IMR-90 (cell line): ENCODE measurements around the gene PRL. TPM values are rescaled to one million over a fixed set of nuclear protein-coding genes. Genes with fewer than 3 reads are reported as not detected.

Source experiments
- ATAC-seq: fragments of 200-7000 bp; cut with Tn5 transposase; 2 replicates; pipeline ENCODE4 v1.9.1; 2020; ENCODE audit warnings: low read depth, mild to moderate bottlenecking, moderate library complexity
- BruUV-seq: library from RNA; stranded (reverse); fragments of 400-500 nt; replicated peaks from 2 replicates; lab custom pipeline; 2021; lab: Mats Ljungman, UMichigan
- CTCF ChIA-PET: fragments of 300-600 bp; formaldehyde crosslinking; extraction: SDS; loops from one replicate; lab custom pipeline; 2021; ENCODE audit warnings: antibody characterized with exemption; lab: Yijun Ruan, JAX
- POLR2A ChIA-PET: fragments of 300-600 bp; sonication (Branson Sonifier 250); formaldehyde crosslinking; loops from one replicate; lab custom pipeline; 2022; ENCODE audit warnings: antibody characterized with exemption; ENCODE audit not compliant: unreplicated experiment; lab: Charles Lee
- DNase-seq: peaks from one replicate; pipeline ENCODE4 v3.0.0; 2013
- H2AFZ ChIP-seq: replicated peaks from 2 replicates; pipeline ENCODE3; 2013; ENCODE audit warnings: low read length, mild to moderate bottlenecking; ENCODE audit not compliant: poor library complexity
- H2AK5ac ChIP-seq: 2 replicates; pipeline ENCODE4 v1.6.1; 2013; ENCODE audit warnings: low read depth, low read length, inconsistent platforms
- H2AK9ac ChIP-seq: replicated peaks from 2 replicates; pipeline ENCODE3; 2013; ENCODE audit warnings: mild to moderate bottlenecking, low read depth, low read length, moderate library complexity; ENCODE audit not compliant: poor library complexity
- H2BK120ac ChIP-seq: 2 replicates; pipeline ENCODE4 v1.6.1; 2013; ENCODE audit warnings: low read depth, low read length, inconsistent platforms
- H2BK15ac ChIP-seq: 3 replicates; pipeline ENCODE4 v1.6.1; 2013; ENCODE audit warnings: low read depth, low read length, inconsistent platforms
- H2BK20ac ChIP-seq: 2 replicates; pipeline ENCODE4 v1.6.1; 2013; ENCODE audit warnings: low read depth, mild to moderate bottlenecking, inconsistent platforms, low read length, moderate library complexity
- H2BK5ac ChIP-seq: 2 replicates; pipeline ENCODE4 v1.6.1; 2013; ENCODE audit warnings: mild to moderate bottlenecking, low read depth, low read length, inconsistent platforms; ENCODE audit not compliant: poor library complexity, severe bottlenecking
- H3K14ac ChIP-seq: replicated peaks from 2 replicates; pipeline ENCODE4 v1.6.1; 2013; ENCODE audit warnings: low read depth, low read length, inconsistent platforms
- H3K18ac ChIP-seq: 2 replicates; pipeline ENCODE4 v1.6.1; 2013; ENCODE audit warnings: low read depth, low read length, control low read depth
- H3K23ac ChIP-seq: 2 replicates; pipeline ENCODE4 v1.6.1; 2013; ENCODE audit warnings: low read depth, low read length, inconsistent platforms
- H3K27ac ChIP-seq: 2 replicates; pipeline ENCODE4 v1.5.1; 2013; ENCODE audit warnings: mild to moderate bottlenecking, control low read depth, low read length; ENCODE audit not compliant: insufficient read depth
- H3K27me3 ChIP-seq: 2 replicates; pipeline ENCODE4 v1.6.1; 2013; ENCODE audit warnings: low read length; ENCODE audit not compliant: control insufficient read depth, insufficient read depth
- H3K36me3 ChIP-seq: 2 replicates; pipeline ENCODE4 v1.6.1; 2013; ENCODE audit warnings: low read length, mixed read lengths; ENCODE audit not compliant: control insufficient read depth, insufficient read depth
- H3K4ac ChIP-seq: 2 replicates; pipeline ENCODE4 v1.6.1; 2013; ENCODE audit warnings: low read depth, low read length, inconsistent platforms
- H3K4me1 ChIP-seq: 2 replicates; pipeline ENCODE4 v1.6.1; 2013; ENCODE audit warnings: low read length, mixed read lengths; ENCODE audit not compliant: control insufficient read depth, insufficient read depth
- H3K4me2 ChIP-seq: 2 replicates; pipeline ENCODE4 v1.6.1; 2013; ENCODE audit warnings: low read depth, mild to moderate bottlenecking, control low read depth, low read length, moderate library complexity
- H3K4me3 ChIP-seq: 2 replicates; pipeline ENCODE4 v1.5.1; 2013; ENCODE audit warnings: low read depth, mild to moderate bottlenecking, control low read depth, low read length, moderate library complexity; ENCODE audit not compliant: insufficient read depth
- H3K56ac ChIP-seq: 2 replicates; pipeline ENCODE4 v1.6.1; 2013; ENCODE audit warnings: low read length, inconsistent platforms; ENCODE audit not compliant: insufficient read depth; ENCODE audit errors: extremely low read depth
- H3K79me1 ChIP-seq, 2 experiments: 2 replicates each; pipeline ENCODE4 v1.6.1; 2013; ENCODE audit warnings: low read length in 2 of 2, inconsistent platforms in 1 of 2, low read depth in 1 of 2
- H3K9ac ChIP-seq: 2 replicates; pipeline ENCODE4 v1.6.1; 2013; ENCODE audit warnings: low read depth, low read length, control low read depth
- H3K9me1 ChIP-seq: 2 replicates; pipeline ENCODE4 v1.6.1; 2013; ENCODE audit warnings: low read length, inconsistent platforms; ENCODE audit not compliant: insufficient read depth
- H3K9me3 ChIP-seq: 2 replicates; pipeline ENCODE4 v1.6.1; 2013; ENCODE audit warnings: low read length; ENCODE audit not compliant: control insufficient read depth, insufficient read depth
- H4K20me1 ChIP-seq: 2 replicates; pipeline ENCODE4 v1.6.1; 2013; ENCODE audit warnings: low read length, inconsistent platforms; ENCODE audit not compliant: insufficient read depth
- H4K5ac ChIP-seq: 2 replicates; pipeline ENCODE4 v1.6.1; 2013; ENCODE audit warnings: mild to moderate bottlenecking, low read depth, low read length, control low read depth
- H4K8ac ChIP-seq, 2 experiments: 2 replicates each; pipeline ENCODE4 v1.6.1; 2013; ENCODE audit warnings: low read depth in 2 of 2, low read length in 2 of 2, control low read depth in 1 of 2, inconsistent platforms in 1 of 2
- H4K91ac ChIP-seq: 2 replicates; pipeline ENCODE4 v1.6.1; 2013; ENCODE audit warnings: low read depth, low read length, inconsistent platforms; ENCODE audit not compliant: insufficient read depth
- BHLHE40 ChIP-seq: fragments of 150-350 bp; IDR thresholded peaks from 2 replicates; pipeline ENCODE4 v1.6.1; 2016; ENCODE audit warnings: mild to moderate bottlenecking, low read depth, low read length
- CEBPB ChIP-seq: IDR thresholded peaks from 2 replicates; pipeline ENCODE4 v1.6.1; 2012; ENCODE audit warnings: low read depth, low read length, improper control_type of control experiment
- ELK1 ChIP-seq: fragments of 150-350 bp; IDR thresholded peaks from 2 replicates; pipeline ENCODE4 v1.6.1; 2016; ENCODE audit warnings: low read depth, mild to moderate bottlenecking, low read length, moderate library complexity, borderline replicate concordance
- POLR2A ChIP-seq: IDR thresholded peaks from 2 replicates; pipeline ENCODE4 v1.6.1; 2012; ENCODE audit warnings: mild to moderate bottlenecking, low read depth, low read length
- RAD21 ChIP-seq: IDR thresholded peaks from 2 replicates; pipeline ENCODE4 v1.6.1; 2012; ENCODE audit warnings: low read length, improper control_type of control experiment
- SMC3 ChIP-seq: fragments of 150-350 bp; IDR thresholded peaks from 2 replicates; pipeline ENCODE4 v1.6.1; 2016; ENCODE audit warnings: low read depth, mild to moderate bottlenecking, antibody characterized with exemption, low read length, moderate library complexity
- WGBS, 2 experiments: methylation state at CpG; one replicate each; pipeline versions ENCODE4 v1.1.5 to v1.1.7; 2013; ENCODE audit warnings: missing lambda C conversion rate in 2 of 2; ENCODE audit not compliant: insufficient read length in 1 of 2; ENCODE audit errors: extremely low coverage in 2 of 2; 5-methylcytosine and 5-hydroxymethylcytosine counted together
- dilution Hi-C: fragments of 300-500 bp; cut with HindIII; formaldehyde crosslinking; loops from one replicate; pipeline ENCODE4 v1.14.3; 2018; ENCODE audit warnings: low sequenced_read_pairs; ENCODE audit not compliant: unreplicated experiment
- in situ Hi-C: fragments of 300-500 bp; cut with MboI; formaldehyde crosslinking; loops from 3 replicates; pipeline ENCODE4 v1.14.3; 2019; ENCODE audit warnings: low sequenced_read_pairs, inconsistent platforms, mixed read lengths
- intact Hi-C: fragments of 100-400 bp; cut with micrococcal nuclease; formaldehyde crosslinking; loops from 2 replicates; pipeline ENCODE4 v1.10.0; 2022
- polyA plus RNA-seq, 3 experiments: library from polyadenylated mRNA; depleted of rRNA; stranded (reverse); fragments of >200 nt; gene quantifications; 2 replicates each; pipeline ENCODE4 v1.2.3, GENCODE V29; 2012; ENCODE audit warnings: low replicate concordance in 1 of 3
- total RNA-seq: library from RNA; depleted of rRNA; stranded (reverse); fragments of >200 nt; gene quantifications from 2 replicates; pipeline ENCODE4 v1.2.3, GENCODE V29; 2012

The PRL gene
- total and polyA plus RNA-seq, 2 of the 4 experiments (the other 2 are of a cell fraction), result not detected

GRCh38 chr6:22302838-22303237 is 6.0 kb upstream of the PRL start:
- no peak for DNase-seq
- Histone ChIP-seq H3K18ac (no peak overlapping the region), H3K9me3 (no peaks in the 10 kb centered on the region), H4K20me1 (no peaks in the 10 kb centered on the region), H3K23ac (no peak overlapping the region), H3K4me3 (no peak overlapping the region), H4K5ac (no peak overlapping the region), H2AK5ac (no peak overlapping the region), H4K91ac (no peak overlapping the region), H2BK20ac (no peak overlapping the region), H3K9ac (no peak overlapping the region), H2AFZ (no peak overlapping the region), H4K8ac (peak overlapping the region in 1 of 2 experiments; percentile 79; a peak in 1 of 4 replicates), H3K56ac (no peak overlapping the region), H2BK120ac (no peak overlapping the region), H3K36me3 (no peaks in the 10 kb centered on the region), H3K27me3 (no peaks in the 10 kb centered on the region), H3K27ac (no peak overlapping the region), H3K4me2 (no peak overlapping the region), H3K14ac (no peak overlapping the region), H3K79me1 (no peaks in the 10 kb centered on the region), H3K9me1 (no peaks in the 10 kb centered on the region), H2BK15ac (no peak overlapping the region; the same call in 2 of the 3 replicates), H2BK5ac (no peak overlapping the region), H2AK9ac (no peak overlapping the region), H3K4ac (no peak overlapping the region), H3K4me1 (no peaks in the 10 kb centered on the region)
- WGBS, 2 experiments, result no CpG with 5 or more reads among the region's 1 CpG
- TF ChIP-seq RAD21 (no peak), POLR2A (no peak), BHLHE40 (no peak), SMC3 (no peak), CEBPB (no peak), ELK1 (no peak)
- ATAC-seq, result no peak
- in situ Hi-C loops (no loop called here), intact Hi-C loops (no loop called here), dilution Hi-C loops (no loop called here)
- ChIA-PET CTCF (no interaction called here), POLR2A (no interaction called here)
- no TSS peak for BruUV-seq
